NCI-H1694 treated with DMSO at 0.1 percent for 48 hours (cell line): ENCODE results near the gene CALHM6.
"Not testable (repeated sequence)": the region's sequence is repeated elsewhere in the genome, so short reads cannot be mapped to it uniquely, and the experiment has no call there.

Source experiments
- DNase-seq: peaks from one replicate; lab custom pipeline; 2025; lab: John Stamatoyannopoulos, UW

CALHM6 gene

GRCh38 chr6:116476002-116476678 lies 15.0 kb downstream of the CALHM6 start:
- DNase-seq = no peak

GRCh38 chr6:116482780-116483179 lies 21.6 kb downstream of the CALHM6 start:
- DNase-seq = no peak

- no peak for DNase-seq
Measured at GRCh38 chr6:116483616-116484015, 22.4 kb downstream of the CALHM6 start.

- DNase-seq = no peak
Measured at GRCh38 chr6:116485559-116486184, 24.5 kb downstream of the CALHM6 start.

- no peak for DNase-seq
Measured at GRCh38 chr6:116491610-116492330, 30.6 kb downstream of the CALHM6 start.

GRCh38 chr6:116492331-116493067 lies 31.3 kb downstream of the CALHM6 start:
- DNase-seq = no peak

GRCh38 chr6:116495161-116495560 lies 34.0 kb downstream of the CALHM6 start:
- DNase-seq = not testable (repeated sequence)

- DNase-seq = no peak
Measured at GRCh38 chr6:116497113-116497676, 36.0 kb downstream of the CALHM6 start.

- DNase-seq = no peak
Measured at GRCh38 chr6:116500969-116501433, 39.8 kb downstream of the CALHM6 start.

GRCh38 chr6:116507324-116507723 lies 46.1 kb downstream of the CALHM6 start:
- no peak for DNase-seq

- no peak for DNase-seq
Measured at GRCh38 chr6:116508527-116508926, 47.4 kb downstream of the CALHM6 start.

DNA sequence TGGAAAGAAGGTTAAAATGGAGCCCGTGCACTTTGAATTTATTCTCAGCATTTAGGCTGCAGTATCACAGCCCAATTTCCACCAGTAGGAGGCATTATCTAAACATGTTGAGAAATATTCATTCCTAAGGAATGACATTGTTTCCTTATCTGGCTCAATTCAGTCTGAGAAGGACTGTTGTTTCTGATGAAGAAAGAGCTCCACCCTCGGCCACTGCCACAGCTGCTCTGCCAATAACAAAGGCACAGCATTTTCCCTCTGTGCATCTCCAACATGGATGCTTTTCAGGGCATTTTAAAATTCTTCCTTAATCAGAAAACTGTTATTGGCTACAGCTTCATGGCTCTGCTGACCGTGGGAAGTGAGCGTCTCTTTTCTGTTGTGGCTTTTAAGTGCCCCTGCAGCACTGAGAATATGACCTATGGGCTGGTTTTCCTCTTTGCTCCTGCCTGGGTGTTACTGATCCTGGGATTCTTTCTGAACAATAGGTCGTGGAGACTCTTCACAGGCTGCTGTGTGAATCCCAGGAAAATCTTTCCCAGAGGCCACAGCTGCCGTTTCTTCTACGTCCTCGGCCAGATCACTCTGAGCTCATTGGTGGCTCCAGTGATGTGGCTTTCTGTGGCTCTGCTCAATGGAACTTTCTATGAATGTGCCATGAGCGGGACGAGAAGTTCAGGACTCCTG lies 50.4 kb downstream of the CALHM6 start, which contains the start of gene CALHM5:
CALHM5 (plus strand) TSS at position 216 of the 687 bp plus-strand sequence; CDS start at position 274, 58 bp downstream.
- DNase-seq = no peak

DNA sequence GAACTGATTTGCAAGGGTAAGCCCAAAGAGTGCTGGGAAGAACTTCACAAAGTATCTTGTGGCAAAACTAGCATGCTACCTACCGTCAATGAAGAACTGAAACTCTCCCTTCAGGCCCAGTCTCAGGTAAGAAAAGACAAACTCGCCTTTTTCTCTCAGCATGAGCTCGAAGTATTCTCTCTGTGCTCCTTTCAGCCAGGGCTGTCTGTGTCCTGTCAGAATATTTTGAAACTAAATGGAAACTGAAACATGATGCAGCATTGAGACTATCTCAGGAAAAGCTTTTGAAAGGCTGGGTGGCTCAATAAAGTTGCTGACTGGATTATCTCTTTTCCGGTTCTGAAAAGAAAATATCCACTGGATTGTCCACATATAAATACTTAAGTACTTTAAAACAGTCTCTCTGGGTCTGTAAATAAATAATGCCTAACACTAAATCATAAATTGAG lies 51.0 kb downstream of the CALHM6 start:
- DNase-seq = no peak

GRCh38 chr6:116512734-116513133 lies 51.6 kb downstream of the CALHM6 start:
- DNase-seq = no peak
